Colonic mucosa (tissue), 4 donors: ENCODE results near the gene SPI1. TPM values are rescaled to one million over a fixed set of nuclear protein-coding genes. Genes with fewer than 3 reads are reported as not detected.

Source experiments
- DNase-seq: peaks from one replicate; pipeline ENCODE4 v3.0.0-alpha.2; 2020
- H3K27ac ChIP-seq: fragments of 200-600 bp; one replicate; pipeline ENCODE4 v1.8.0; 2021
- H3K27me3 ChIP-seq: fragments of 200-600 bp; one replicate; pipeline ENCODE4 v1.8.0; 2021
- H3K36me3 ChIP-seq: fragments of 200-600 bp; one replicate; pipeline ENCODE4 v1.8.0; 2021
- H3K4me1 ChIP-seq: fragments of 200-600 bp; one replicate; pipeline ENCODE4 v1.8.0; 2021; ENCODE audit warnings: mild to moderate bottlenecking
- H3K4me3 ChIP-seq: fragments of 200-600 bp; one replicate; pipeline ENCODE4 v1.8.0; 2021
- H3K9ac ChIP-seq, 2 donors: one replicate each; pipeline ENCODE4 v1.7.0; 2013; ENCODE audit warnings: control low read depth in 2 of 2, low read depth in 2 of 2, low read length in 2 of 2
- H3K9me3 ChIP-seq: fragments of 200-600 bp; one replicate; pipeline ENCODE4 v1.8.0; 2021
- intact Hi-C: fragments of 100-400 bp; cut with DNase I; formaldehyde crosslinking; loops from one replicate; pipeline ENCODE4 v1.14.1; 2022
- total RNA-seq, 2 donors: library from RNA; stranded (reverse); fragmentation: NEBNext Ultra II Directional in 1 of 2; extraction: Animal tissue kit (Norgen Biotek cat#: 25700) in 1 of 2; gene quantifications; one replicate each; pipeline ENCODE4 v1.2.1, GENCODE V29; 2021
- TF ChIP-seq, protein P1 (sequence below): fragments of 200-600 bp; IDR thresholded peaks from one replicate; pipeline ENCODE4 v1.8.0; 2022; ENCODE audit warnings: antibody characterized with exemption, mild to moderate bottlenecking
- donor health status: healthy.
- donor health status: DM: no; HTN: no; CAD: no.
- donor health status: DM: no; HTN: no; CAD: no.

Gene SPI1
- total RNA-seq, 2 donors from 2014 or later, result 4.7 to 11.9 TPM

- H3K9ac ChIP-seq, result no peak overlapping the region
- TF ChIP-seq, protein P1, sequence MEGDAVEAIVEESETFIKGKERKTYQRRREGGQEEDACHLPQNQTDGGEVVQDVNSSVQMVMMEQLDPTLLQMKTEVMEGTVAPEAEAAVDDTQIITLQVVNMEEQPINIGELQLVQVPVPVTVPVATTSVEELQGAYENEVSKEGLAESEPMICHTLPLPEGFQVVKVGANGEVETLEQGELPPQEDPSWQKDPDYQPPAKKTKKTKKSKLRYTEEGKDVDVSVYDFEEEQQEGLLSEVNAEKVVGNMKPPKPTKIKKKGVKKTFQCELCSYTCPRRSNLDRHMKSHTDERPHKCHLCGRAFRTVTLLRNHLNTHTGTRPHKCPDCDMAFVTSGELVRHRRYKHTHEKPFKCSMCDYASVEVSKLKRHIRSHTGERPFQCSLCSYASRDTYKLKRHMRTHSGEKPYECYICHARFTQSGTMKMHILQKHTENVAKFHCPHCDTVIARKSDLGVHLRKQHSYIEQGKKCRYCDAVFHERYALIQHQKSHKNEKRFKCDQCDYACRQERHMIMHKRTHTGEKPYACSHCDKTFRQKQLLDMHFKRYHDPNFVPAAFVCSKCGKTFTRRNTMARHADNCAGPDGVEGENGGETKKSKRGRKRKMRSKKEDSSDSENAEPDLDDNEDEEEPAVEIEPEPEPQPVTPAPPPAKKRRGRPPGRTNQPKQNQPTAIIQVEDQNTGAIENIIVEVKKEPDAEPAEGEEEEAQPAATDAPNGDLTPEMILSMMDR, result no peak
- intact Hi-C loops, result no loop called here
- no peak for DNase-seq
- H3K4me3 ChIP-seq, result no peak overlapping the region
- peaks cover 7% of the 10 kb centered on the region for H3K4me1 ChIP-seq
- no peaks in the 10 kb centered on the region for H3K27me3 ChIP-seq
- H3K36me3 ChIP-seq, result no peaks in the 10 kb centered on the region
- no peak overlapping the region for H3K27ac ChIP-seq
- no peaks in the 10 kb centered on the region for H3K9me3 ChIP-seq
These were observed 45.4 kb downstream of the SPI1 start for GRCh38 chr11:47332791-47333525.

- Histone ChIP-seq H3K4me3 (no peak overlapping the region), H3K4me1 (peaks cover 7% of the 10 kb centered on the region), H3K9me3 (no peaks in the 10 kb centered on the region), H3K27ac (peak overlapping the region; percentile 50), H3K36me3 (no peaks in the 10 kb centered on the region), H3K27me3 (no peaks in the 10 kb centered on the region), H3K9ac (no peak overlapping the region)
- TF ChIP-seq, protein P1, result no peak
- intact Hi-C loops, result no loop called here
- DNase-seq, result no peak
These were observed 46.0 kb downstream of the SPI1 start for GRCh38 chr11:47332303-47332711.

GRCh38 chr11:47331454-47332302 is 46.7 kb downstream of the SPI1 start:
- intact Hi-C loops, result no loop called here
- H3K36me3 ChIP-seq, result peaks cover under 1% of the 10 kb centered on the region
- DNase-seq, result peak; percentile 74
- no peak overlapping the region for H3K9ac ChIP-seq
- TF ChIP-seq, protein P1, result no peak
- no peaks in the 10 kb centered on the region for H3K27me3 ChIP-seq
- H3K4me1 ChIP-seq, result peaks cover 7% of the 10 kb centered on the region
- peak overlapping the region; percentile 50 for H3K27ac ChIP-seq
- H3K9me3 ChIP-seq, result no peaks in the 10 kb centered on the region
- H3K4me3 ChIP-seq, result no peak overlapping the region

GRCh38 chr11:47329987-47330931 is 48.1 kb downstream of the SPI1 start:
- no peak for DNase-seq
- intact Hi-C loops, result no loop called here
- TF ChIP-seq, protein P1, result no peak
- H3K9me3 ChIP-seq, result no peaks in the 10 kb centered on the region
- no peaks in the 10 kb centered on the region for H3K27me3 ChIP-seq
- H3K36me3 ChIP-seq, result peaks cover 3% of the 10 kb centered on the region
- H3K4me1 ChIP-seq, result peaks cover 7% of the 10 kb centered on the region
- H3K9ac ChIP-seq, result peak overlapping the region in 1 of 2 donors; percentile 12
- no peak overlapping the region for H3K4me3 ChIP-seq
- no peak overlapping the region for H3K27ac ChIP-seq
